Middle frontal gyrus (tissue), 1 donor: ENCODE data around the gene SNED1.

Source experiments
- DNase-seq: peaks from one replicate; pipeline ENCODE4 v3.0.0-alpha.2; 2015; ENCODE audit warnings: low spot score; ENCODE audit errors: extremely low spot score

SNED1 gene

DNA sequence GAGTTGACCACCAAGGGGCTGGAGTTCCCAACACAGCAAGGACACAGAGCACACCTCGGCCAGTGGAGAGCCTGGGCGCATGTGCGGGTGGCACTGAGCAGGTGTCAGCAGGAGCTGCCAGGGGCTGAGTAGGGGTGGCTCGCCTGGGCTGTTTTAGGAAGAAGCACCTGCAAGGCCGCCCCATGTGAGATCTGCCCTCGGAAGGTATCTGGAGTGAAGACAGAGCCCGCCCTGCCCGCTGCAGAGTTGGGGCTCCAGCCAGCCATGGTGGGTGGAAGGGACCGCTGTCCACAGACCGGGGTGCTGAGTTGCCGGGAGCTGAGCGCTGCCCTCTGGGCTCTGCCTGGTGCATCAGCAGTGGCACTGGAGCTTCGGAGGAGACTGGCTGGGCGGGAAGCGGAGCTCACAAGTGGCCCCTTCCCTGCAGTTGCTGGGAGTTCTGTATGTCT lies 68.5 kb downstream of the SNED1 start:
- no peak for DNase-seq

DNA sequence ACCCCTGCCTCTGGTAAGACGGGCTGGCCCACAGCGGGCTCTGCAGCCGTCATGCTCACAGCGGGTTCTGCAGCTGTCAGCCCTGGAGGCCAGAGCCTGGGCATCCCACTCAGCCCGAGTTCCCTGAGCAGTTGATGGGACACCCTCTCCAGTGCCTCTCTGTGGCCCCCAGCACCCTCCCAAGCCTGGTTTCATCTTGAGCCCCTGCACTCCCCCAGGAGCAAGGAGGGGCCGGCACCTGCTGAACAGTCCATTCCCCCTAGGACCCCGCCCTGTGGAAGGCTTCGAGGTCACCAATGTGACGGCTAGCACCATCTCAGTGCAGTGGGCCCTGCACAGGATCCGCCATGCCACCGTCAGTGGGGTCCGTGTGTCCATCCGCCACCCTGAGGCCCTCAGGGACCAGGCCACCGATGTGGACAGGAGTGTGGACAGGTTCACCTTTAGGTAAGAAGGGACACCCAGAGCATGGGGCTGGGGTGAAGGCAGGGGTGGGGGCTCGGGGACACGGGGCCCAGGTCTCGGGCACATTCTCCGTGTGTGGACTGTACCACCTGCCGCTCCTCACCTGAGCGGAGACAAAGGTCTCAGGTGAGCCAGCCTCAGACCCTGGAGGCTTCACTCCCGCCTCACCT lies 69.2 kb downstream of the SNED1 start:
- DNase-seq: no peak

DNA sequence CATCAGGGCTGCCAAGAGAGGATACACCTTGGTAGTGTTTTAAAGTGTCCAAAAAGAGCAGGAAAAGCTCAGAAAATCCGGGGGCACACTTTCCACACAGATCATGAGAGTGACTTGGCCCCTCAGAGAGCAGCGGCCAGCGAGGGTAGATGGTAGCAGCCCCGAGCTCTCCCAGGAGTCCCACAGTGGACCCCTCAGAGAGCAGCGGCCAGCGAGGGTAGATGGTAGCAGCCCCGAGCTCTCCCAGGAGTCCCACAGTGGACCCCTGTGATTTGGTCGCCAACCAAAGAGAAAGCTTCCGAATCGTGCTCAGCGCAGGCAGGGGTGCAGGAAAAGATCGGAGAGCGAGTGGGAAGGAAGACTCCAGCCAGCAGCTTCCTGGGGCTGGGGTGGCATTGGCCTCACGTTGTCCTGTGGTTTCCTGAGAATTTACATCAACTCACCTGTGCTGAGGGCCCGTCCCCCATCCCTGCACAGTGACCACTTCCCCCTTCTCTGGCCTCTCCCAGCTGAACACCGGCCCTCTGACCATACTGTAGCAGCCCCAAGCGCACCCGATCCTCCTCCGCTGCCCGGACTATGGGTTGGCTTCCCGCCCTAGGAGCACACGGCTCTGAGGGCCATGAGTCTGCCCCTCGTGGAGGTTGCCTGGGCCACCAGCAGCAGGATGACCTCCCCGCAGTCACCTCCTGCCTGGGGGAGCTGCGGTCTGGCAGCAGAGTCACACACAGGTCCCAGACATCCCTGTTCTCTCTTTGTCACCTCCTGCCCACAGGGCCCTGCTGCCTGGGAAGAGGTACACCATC lies 69.9 kb downstream of the SNED1 start:
- DNase-seq: no peak

DNA sequence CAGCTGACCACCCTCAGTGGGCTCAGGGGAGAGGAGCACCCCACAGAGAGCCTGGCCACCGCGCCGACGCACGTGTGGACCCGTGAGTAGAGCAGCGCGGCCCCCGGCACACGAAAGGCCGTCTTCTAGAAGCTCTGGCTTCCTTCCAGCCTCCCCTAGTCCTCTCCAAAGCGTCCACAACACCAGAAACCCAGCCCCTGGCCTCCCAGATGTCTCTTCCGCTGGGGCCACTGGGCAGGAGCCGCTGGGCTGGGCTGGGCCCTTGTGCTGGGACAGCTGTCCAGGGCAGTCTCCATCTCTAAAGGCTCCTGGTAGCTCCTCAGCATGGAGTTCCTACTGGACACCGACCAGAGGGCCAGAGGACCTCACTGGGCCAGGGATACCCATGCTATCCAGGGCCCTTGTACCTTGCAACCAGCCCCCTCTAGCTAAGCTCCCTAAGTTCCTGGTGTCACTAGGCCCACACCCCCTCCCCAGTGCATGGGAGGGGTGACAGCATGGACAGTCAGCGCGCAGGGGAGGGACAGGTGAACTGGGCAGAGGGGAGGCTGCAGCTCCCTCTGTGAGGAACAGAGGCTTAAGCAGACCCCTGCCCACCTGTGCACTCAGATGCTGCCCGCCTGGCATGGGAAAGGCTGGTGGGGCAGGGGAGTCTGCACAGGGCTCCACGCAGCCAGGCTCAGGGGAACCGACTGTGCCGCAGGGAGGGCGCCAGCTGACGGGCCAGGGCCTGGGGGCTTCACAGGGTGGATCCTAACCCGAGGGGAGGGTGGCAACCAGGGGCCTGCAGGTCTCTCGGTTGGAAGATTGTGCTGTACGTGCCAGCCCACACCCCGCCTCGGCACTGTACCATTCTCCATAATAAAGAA lies 70.8 kb downstream of the SNED1 start:
- DNase-seq: no peak

DNA sequence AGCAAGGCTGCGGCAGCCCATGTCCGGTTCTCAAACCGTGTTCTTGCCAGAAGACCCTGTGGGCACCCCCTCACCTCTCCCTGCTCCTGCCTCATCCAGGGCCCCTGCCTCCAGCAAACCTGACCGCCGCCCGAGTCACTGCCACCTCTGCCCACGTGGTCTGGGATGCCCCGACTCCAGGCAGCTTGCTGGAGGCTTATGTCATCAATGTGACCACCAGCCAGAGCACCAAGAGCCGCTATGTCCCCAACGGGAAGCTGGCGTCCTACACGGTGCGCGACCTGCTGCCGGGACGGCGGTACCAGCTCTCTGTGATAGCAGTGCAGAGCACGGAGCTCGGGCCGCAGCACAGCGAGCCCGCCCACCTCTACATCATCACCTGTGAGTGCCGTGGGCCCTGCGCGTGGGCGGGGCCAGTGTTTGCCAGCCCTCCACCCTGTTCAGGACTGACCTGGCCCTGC lies 71.4 kb downstream of the SNED1 start:
- no peak for DNase-seq

DNA sequence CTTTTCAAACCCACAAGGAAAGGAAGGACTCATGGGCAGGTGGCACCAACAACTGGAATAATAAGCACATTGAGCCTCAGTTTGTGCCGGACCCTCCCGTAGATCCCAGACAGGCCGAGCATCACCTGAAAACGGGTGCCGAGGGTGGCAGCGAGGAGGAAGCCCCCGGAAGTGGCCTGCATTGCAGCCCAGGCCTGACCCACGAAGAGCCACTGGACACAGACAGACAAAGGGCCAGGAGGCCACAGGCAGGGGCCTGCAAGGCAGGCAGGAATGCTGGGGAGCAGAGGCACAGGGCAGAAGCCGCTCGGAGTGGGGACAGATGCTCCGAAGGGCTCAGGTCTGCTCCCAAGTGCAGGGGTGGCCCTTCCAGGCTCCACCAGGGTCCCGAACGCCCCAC lies 71.9 kb downstream of the SNED1 start:
- no peak for DNase-seq

DNA sequence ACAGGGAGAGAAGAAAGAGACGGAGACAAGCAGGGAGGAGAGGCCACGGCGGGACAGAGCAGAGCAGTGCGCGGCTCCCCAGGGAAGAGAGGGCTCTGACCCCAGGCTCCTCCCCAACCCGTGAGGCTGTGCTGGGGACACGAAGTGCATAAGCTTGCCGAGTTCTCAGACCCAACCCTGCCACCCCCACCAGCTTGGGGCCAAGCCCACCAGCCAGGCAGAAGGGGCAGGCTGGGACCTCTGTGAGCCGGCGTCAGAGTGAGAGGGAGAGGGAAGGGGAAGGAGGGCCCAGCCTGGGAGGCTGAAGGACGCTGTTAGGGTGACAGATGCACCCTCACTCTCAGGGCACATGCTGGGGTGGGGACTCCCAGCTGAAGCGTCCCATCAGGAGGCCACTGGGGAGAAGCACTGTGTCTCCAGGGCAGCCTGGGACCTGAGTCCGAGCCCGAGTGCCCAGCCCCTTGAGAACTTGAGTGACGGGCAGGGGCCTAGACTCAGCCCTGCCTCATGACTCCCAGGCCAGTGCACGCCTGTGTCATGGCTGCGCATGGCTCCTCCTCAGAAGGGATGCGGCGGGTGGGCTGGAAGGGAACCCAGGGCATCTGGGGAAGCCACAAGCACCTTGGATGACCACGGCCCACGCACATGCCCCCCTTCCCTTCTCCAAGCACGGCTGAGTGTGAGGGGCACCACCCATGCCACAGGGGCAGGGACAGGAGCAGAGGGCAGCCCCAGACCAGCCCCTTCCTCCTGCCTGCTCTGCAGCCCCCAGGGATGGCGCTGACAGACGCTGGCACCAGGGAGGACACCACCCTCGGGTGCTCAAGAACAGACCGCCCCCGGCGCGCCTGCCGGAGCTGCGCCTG lies 72.6 kb downstream of the SNED1 start:
- DNase-seq: no peak

DNA sequence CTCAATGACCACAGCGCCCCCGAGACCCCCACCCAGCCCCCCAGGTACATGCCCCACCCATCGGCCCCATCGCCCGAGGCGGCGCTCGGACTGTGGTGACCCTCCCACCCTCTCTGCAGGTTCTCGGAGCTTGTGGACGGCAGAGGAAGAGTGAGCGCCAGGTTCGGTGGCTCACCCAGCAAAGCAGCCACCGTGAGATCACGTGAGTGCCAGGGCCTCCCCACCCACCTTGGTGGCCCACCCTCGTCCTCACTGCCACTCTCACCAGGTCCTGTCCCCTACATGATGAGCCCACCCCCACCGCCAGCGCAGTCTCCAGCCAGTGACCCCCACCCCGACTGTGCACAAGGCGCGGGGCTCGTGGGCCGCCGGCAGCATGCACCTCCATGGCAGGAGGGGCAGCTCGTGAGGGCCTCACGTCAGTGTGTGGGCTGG lies 73.3 kb downstream of the SNED1 start:
- no peak for DNase-seq

DNA sequence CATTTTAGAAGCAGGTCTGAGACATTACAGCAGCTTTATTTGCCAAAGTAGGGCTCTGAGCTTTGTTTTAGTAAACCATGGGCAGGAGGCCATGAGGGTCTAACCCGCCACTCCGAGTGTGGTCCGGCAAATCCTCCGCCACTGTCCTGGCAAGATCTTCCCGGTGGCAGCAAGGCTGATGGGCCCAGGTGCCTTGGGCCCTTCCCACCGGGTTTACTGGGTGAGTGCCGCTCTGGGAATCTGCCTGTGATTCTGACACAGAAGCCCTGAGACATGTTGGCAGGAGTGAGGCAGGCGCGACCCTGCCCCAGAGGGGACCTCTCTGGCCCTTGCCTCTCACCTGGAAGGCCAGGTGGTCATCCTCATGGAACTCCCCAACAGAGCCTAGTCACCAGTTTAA lies 73.7 kb downstream of the SNED1 start:
- no peak for DNase-seq

DNA sequence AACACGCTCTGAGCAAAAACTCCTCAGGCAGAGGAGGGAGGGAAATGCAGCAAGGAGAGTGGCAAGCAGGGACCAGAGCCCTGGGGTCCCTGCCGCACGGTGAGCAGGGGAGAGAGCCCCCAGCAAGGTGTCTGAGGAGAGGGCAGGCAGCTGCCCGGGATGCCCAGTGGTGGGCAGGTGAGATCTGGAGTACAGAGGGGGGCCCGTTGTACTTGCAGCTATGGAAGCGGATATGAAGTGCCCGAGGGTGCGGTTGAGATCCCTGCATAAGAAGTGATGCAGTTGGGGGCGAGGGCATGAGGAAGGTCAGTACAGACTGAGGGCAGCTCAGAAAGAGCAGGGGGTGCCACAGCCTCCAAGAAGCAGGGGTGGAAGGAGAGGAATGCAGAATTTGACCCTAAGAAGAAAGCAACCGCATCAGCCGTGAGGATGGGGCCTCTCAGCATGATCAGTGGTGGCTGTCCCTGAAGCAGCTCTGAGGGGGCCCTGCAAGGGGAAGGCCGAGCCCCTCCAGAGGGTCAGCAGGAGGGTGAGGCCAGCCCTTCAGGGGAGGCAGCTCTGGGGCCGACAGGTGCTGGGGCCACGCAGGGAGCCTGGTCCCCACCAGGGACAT lies 74.2 kb downstream of the SNED1 start:
- no peak for DNase-seq

DNA sequence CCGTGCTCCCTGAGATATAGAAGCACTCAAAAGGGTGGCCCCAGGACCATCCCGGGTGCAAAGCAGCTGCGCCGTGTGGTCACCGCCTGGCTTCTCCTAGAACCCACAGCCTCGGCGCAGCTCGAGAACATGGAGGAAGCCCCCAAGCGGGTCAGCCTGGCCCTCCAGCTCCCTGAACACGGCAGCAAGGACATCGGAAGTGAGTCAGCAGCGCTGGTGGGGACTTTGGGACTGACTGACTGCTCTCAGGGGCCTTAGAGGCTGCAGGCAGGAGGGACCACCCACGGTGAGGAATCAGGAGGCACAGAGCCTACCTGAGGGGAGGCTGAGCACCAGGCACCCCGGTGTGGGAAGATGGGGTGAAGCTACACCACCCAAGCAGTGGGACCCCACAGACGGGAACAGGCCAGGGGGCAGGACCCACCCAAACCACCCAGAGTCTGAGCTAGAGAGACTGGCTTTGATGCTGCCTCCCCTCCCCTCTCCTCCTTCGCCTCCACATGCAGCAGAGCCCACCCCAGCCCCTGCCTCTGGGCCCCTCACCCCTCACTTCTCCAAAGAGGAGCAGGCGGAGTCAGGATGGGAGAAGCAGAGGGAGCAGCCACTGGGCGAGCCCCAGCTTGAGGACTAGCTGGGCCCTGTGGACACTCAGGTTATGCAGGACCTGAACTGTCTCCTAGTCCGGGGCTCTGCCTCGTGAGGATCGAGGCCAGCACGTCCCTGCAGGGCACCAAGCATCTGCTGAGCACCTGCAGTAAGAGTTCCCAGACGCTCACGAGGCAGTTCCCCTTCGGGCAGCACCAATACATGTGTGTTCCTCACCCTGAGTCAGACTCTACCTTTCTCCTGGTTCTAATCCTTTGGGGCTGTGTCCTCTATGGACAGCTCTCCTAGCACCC lies 75.0 kb downstream of the SNED1 start:
- DNase-seq: no peak

DNA sequence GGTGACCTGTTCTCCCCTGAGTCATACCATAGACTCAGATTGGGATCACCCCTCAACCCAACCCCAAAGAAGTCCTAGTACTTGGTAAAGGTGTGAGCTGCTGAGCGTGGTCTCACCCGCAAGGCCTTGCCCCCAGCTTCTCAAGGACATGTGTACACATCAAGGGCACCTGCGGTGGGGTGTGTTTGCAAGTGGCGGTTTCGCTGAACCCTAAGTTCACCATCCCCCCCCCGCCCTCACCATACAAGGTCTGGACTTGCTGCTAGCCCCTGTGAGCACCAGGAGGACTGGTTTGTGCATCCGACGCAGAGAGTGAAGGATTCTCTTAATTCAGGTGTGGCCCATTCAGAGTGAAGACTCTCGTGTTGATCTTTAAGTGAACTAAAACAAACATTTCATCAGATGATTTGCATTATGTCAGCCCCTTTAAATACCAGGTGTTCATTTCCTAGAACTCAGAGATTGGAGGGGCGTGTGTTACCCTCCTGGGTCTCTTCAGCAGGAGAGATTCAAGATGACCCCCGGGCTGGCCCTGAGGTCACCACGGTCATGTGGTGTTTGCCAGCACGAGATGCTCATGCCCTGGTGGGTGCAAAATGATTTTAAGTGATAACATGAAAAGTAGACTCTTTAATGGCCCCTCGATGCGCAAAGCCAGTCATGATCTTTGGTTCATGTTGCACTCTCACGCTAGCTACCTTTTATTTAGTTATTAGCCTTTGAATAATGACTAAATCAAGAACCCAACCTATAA lies 75.8 kb downstream of the SNED1 start:
- no peak for DNase-seq

DNA sequence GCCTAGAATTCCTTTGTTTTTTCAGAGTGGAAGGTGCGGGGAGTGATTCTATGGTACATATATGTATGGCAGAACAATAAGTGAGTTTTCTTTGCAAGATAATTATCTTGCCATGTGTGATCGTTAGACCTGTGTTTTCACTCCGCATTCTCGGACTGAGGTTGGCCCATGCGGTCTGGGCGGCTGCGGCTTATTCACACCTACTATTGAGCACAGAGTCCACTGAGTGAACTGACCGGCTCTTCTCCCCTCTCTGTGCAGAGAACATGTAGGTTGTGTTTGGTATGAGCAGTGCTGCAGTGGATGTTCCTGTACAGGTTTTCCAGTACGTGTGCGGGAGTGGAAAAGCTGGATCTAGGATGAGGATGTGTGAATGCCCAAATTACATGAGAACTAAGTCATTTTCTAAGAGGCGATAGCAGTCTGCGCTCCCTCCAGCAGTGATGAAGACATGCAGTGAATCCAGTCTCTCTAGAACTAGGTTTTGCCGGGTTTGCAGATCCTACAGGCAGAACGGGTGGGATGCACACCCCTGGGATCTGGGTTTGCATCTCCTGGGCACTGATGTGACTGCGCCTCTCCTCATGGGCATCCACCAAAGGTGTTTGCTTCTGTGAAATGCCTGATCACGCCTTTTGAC lies 76.6 kb downstream of the SNED1 start:
- DNase-seq: no peak

DNA sequence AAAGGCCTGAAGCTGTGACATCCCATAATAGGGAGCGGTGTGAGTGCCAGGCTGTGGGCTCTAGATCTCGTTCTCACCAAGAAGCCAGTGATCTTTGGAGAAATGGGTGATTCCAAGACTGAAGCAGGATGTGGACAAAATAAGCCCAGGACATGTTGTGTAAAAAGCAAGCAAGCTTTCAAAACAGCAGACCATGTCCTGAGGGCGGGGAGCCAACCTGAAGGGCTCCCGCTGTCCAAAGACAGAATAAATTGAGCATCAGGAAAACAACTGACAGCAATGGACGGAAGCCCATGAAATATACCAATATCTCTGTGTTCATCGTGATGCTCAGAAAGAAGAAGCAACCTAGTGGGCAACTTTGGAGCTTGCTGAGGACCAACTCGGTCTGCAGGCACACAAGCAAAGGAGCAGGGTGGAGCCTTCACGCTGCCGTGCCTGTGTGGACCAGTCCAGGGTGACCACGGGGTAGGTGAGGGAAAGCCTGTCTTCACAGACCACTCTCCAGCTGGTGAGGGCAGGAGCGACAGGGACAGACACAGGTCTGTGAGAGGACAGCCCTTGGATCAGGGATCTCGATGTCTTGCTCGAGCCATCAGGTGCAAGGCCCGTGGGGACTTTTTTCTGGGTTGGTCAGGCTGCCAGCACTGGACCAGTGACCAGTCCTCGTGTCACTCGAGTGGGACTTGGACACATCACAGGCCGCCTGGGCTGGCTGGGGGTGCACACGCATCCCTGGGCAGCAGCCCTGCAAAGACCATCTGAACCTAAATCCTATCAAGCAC lies 82.2 kb downstream of the SNED1 start:
- no peak for DNase-seq

DNA sequence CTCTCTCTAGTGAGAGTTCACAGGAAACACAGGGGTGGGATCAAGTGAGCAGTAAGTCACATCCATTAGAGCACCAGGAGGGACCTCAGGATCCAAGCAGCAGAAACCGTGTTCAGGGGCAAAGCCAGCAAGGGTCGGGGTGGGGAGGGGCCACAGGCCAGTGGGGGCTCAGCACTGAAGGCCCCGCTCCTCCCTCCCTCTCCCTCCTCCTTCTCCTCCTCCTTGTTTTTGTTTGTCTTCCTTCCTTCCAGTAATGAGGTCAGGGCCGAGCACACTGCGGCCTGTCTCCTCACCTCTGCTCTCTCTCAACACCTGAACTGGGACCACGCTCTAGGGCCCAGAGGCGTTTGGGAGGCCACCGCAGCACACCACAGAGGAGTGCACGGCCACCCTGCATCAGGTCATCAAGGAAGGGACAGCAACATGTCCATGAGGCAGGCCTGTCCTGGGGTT lies 82.8 kb downstream of the SNED1 start:
- no peak for DNase-seq

DNA sequence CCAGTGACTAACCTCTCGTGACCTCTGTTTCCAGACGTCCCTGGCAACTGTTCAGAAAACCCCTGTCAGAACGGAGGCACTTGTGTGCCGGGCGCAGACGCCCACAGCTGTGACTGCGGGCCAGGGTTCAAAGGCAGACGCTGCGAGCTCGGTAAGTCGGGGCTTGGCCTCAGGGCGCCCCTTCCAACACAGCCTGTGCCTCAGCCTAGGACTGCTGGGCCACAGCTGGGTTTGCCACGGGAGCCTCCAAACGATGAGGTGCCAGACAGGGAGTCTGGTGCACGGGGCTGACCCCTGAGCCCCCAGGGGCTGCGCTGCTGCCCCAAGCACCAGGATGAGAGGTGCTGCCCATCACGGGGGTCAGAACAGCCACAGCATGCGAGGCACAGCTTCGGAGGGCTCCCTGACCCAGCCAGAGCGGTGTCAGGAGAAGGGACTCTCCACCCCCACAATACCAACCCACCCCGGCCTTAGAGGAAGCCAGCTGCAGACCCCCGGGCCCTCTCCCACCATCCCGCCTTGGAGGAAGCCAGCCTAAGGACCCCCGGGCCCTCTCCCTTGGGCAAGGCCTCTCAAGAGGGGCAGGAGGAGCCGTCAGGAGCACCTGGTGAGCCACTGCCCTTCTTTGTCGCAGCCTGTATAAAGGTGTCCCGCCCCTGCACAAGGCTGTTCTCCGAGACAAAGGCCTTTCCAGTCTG lies 83.4 kb downstream of the SNED1 start:
- no peak for DNase-seq
